HEK293 (cell line): ENCODE results near the gene SART3.

ENCODE experiments used
- CTCF ChIA-PET: fragments of 350-600 bp; formaldehyde crosslinking; extraction: SDS; loops from one replicate; lab custom pipeline; 2021; ENCODE audit warnings: antibody characterized with exemption; lab: Yijun Ruan, JAX
- POLR2A ChIA-PET: fragments of 300-600 bp; formaldehyde crosslinking; extraction: SDS; loops from one replicate; lab custom pipeline; 2020; ENCODE audit warnings: antibody characterized with exemption, inconsistent platforms; lab: Yijun Ruan, JAX
- H3K27ac ChIP-seq: fragments of 200-500 bp; sonication (Bioruptor generic); 2 replicates; pipeline ENCODE4 v1.5.1; 2014; ENCODE audit warnings: low read depth, low read length, control low read depth, inconsistent platforms; ENCODE audit errors: extremely low read depth
- H3K36me3 ChIP-seq, 2 experiments: fragments of 200-500 bp in 1 of 2; sonication (Bioruptor generic) in 1 of 2; 1 replicate in 1 of 2; 2 replicates in 1 of 2; pipeline ENCODE4 v1.5.1; 2014 to 2017; ENCODE audit warnings: inconsistent platforms in 2 of 2, low read length in 2 of 2; ENCODE audit not compliant: control insufficient read depth in 2 of 2, insufficient read depth in 1 of 2
- H3K4me1 ChIP-seq: fragments of 200-500 bp; sonication (Bioruptor generic); 2 replicates; pipeline ENCODE4 v1.5.1; 2014; ENCODE audit warnings: mild to moderate bottlenecking, low read length, inconsistent platforms; ENCODE audit not compliant: control insufficient read depth, insufficient read depth
- H3K4me3 ChIP-seq: 2 replicates; pipeline ENCODE4 v1.5.1; 2011; ENCODE audit warnings: low read depth, mild to moderate bottlenecking, control low read depth, low read length, moderate library complexity
- H3K9me3 ChIP-seq: fragments of 200-500 bp; sonication (Bioruptor generic); 2 replicates; pipeline ENCODE4 v1.5.1; 2014; ENCODE audit warnings: low read depth, low read length, inconsistent platforms; ENCODE audit not compliant: control insufficient read depth, insufficient read depth
- AEBP2 ChIP-seq: fragments of 450-650 bp; formaldehyde crosslinking; IDR thresholded peaks from 2 replicates; pipeline ENCODE4 v1.5.1; 2016; ENCODE audit warnings: missing biosample characterization, missing genetic modification characterization, borderline replicate concordance
- GLI4 ChIP-seq: fragments of 450-650 bp; formaldehyde crosslinking; IDR thresholded peaks from 2 replicates; pipeline ENCODE4 v1.5.1; 2016; ENCODE audit warnings: missing biosample characterization, missing genetic modification characterization
- HOXC10 ChIP-seq: sonication (generic); formaldehyde crosslinking; IDR thresholded peaks from 2 replicates; pipeline ENCODE4 v1.8.1; 2023; ENCODE audit warnings: mild to moderate bottlenecking, missing genetic modification reagents
- SALL2 ChIP-seq: fragments of 450-650 bp; formaldehyde crosslinking; IDR thresholded peaks from 2 replicates; pipeline ENCODE4 v1.5.0; 2017; ENCODE audit warnings: missing biosample characterization, mild to moderate bottlenecking, missing genetic modification characterization, borderline replicate concordance
- SCRT2 ChIP-seq: fragments of 450-650 bp; formaldehyde crosslinking; IDR thresholded peaks from 2 replicates; pipeline ENCODE4 v1.5.1; 2016; ENCODE audit warnings: missing biosample characterization, missing genetic modification characterization
- ZBTB10 ChIP-seq: fragments of 450-650 bp; formaldehyde crosslinking; IDR thresholded peaks from 2 replicates; pipeline ENCODE4 v1.5.1; 2016; ENCODE audit warnings: missing biosample characterization, missing genetic modification characterization
- ZFP3 ChIP-seq: fragments of 450-650 bp; formaldehyde crosslinking; IDR thresholded peaks from 2 replicates; pipeline ENCODE4 v1.5.1; 2016; ENCODE audit warnings: low read depth, missing biosample characterization, missing genetic modification characterization
- ZFP69B ChIP-seq: fragments of 450-650 bp; formaldehyde crosslinking; IDR thresholded peaks from 2 replicates; pipeline ENCODE4 v1.5.1; 2016; ENCODE audit warnings: missing biosample characterization, missing genetic modification characterization
- ZNF10 ChIP-seq: fragments of 450-650 bp; formaldehyde crosslinking; IDR thresholded peaks from 2 replicates; pipeline ENCODE4 v1.5.1; 2017; ENCODE audit warnings: missing biosample characterization, missing genetic modification characterization
- ZNF121 ChIP-seq: fragments of 450-650 bp; formaldehyde crosslinking; IDR thresholded peaks from 2 replicates; pipeline ENCODE4 v1.5.1; 2016; ENCODE audit warnings: missing biosample characterization, missing genetic modification characterization
- ZNF174 ChIP-seq: fragments of 450-650 bp; formaldehyde crosslinking; IDR thresholded peaks from 2 replicates; pipeline ENCODE4 v1.5.0; 2017; ENCODE audit warnings: missing biosample characterization, mild to moderate bottlenecking, missing genetic modification characterization
- ZNF19 ChIP-seq: fragments of 450-650 bp; formaldehyde crosslinking; IDR thresholded peaks from 2 replicates; pipeline ENCODE4; 2016; ENCODE audit warnings: missing biosample characterization, missing genetic modification characterization, low read depth
- ZNF2 ChIP-seq: fragments of 450-650 bp; formaldehyde crosslinking; IDR thresholded peaks from 2 replicates; pipeline ENCODE4 v1.5.1; 2016; ENCODE audit warnings: missing biosample characterization, missing genetic modification characterization
- ZNF26 ChIP-seq: fragments of 450-650 bp; formaldehyde crosslinking; IDR thresholded peaks from 2 replicates; pipeline ENCODE4 v1.5.1; 2016; ENCODE audit warnings: missing biosample characterization, missing genetic modification characterization
- ZNF266 ChIP-seq: fragments of 450-650 bp; formaldehyde crosslinking; IDR thresholded peaks from 2 replicates; pipeline ENCODE4 v1.5.1; 2016; ENCODE audit warnings: missing biosample characterization, missing genetic modification characterization, low read depth
- ZNF311 ChIP-seq: fragments of 450-650 bp; formaldehyde crosslinking; IDR thresholded peaks from 2 replicates; pipeline ENCODE4 v1.5.1; 2017; ENCODE audit warnings: missing biosample characterization, missing genetic modification characterization, borderline replicate concordance
- ZNF335 ChIP-seq: fragments of 450-650 bp; formaldehyde crosslinking; conservative IDR thresholded peaks from 2 replicates; pipeline ENCODE4 v1.5.1; 2016; ENCODE audit warnings: missing biosample characterization, missing genetic modification characterization
- ZNF394 ChIP-seq: fragments of 450-650 bp; formaldehyde crosslinking; IDR thresholded peaks from 2 replicates; pipeline ENCODE4 v1.5.1; 2016; ENCODE audit warnings: missing biosample characterization, missing genetic modification characterization, mild to moderate bottlenecking, moderate library complexity, borderline replicate concordance
- ZNF514 ChIP-seq: fragments of 450-650 bp; formaldehyde crosslinking; IDR thresholded peaks from 2 replicates; pipeline ENCODE4 v1.5.1; 2016; ENCODE audit warnings: missing biosample characterization, missing genetic modification characterization
- ZNF558 ChIP-seq: fragments of 450-650 bp; formaldehyde crosslinking; IDR thresholded peaks from 2 replicates; pipeline ENCODE4 v1.5.1; 2016; ENCODE audit warnings: missing biosample characterization, missing genetic modification characterization
- ZNF580 ChIP-seq: fragments of 450-650 bp; formaldehyde crosslinking; IDR thresholded peaks from 2 replicates; pipeline ENCODE4 v1.5.1; 2016; ENCODE audit warnings: missing biosample characterization, missing genetic modification characterization
- ZNF585B ChIP-seq: fragments of 450-650 bp; formaldehyde crosslinking; IDR thresholded peaks from 2 replicates; pipeline ENCODE4 v1.5.1; 2016; ENCODE audit warnings: missing biosample characterization, missing genetic modification characterization
- ZNF776 ChIP-seq: fragments of 450-650 bp; formaldehyde crosslinking; IDR thresholded peaks from 2 replicates; pipeline ENCODE4 v1.5.0; 2017; ENCODE audit warnings: missing biosample characterization, missing genetic modification characterization, borderline replicate concordance
- ZSCAN4 ChIP-seq: fragments of 450-650 bp; formaldehyde crosslinking; IDR thresholded peaks from 2 replicates; pipeline ENCODE4 v1.5.1; 2017; ENCODE audit warnings: missing biosample characterization, missing genetic modification characterization
- ZXDB ChIP-seq: fragments of 450-650 bp; formaldehyde crosslinking; IDR thresholded peaks from 2 replicates; pipeline ENCODE4 v1.5.1; 2016; ENCODE audit warnings: missing biosample characterization, missing genetic modification characterization

Gene SART3

GRCh38 chr12:108514973-108515814 is 45.8 kb downstream of the SART3 start, which contains the start of gene FICD (continued):
- TF ChIP-seq ZNF394 (tag by site-specific recombination) (no peak), ZNF266 (tag by site-specific recombination) (no peak), ZNF558 (tag by site-specific recombination) (no peak), SALL2 (tag by site-specific recombination) (no peak), ZNF311 (tag by site-specific recombination) (no peak), ZNF19 (tag by site-specific recombination) (no peak), ZNF26 (tag by site-specific recombination) (no peak), ZFP3 (no peak), ZSCAN4 (tag by site-specific recombination) (no peak), AEBP2 (tag by site-specific recombination) (no peak)

- Histone ChIP-seq H3K36me3 (peaks cover 0 to 29% of the 10 kb centered on the region in 2 experiments; a peak in 1 of 3 replicates), H3K4me1 (no peaks in the 10 kb centered on the region), H3K4me3 (peak overlapping the region; percentile 35), H3K27ac (no peak overlapping the region), H3K9me3 (no peaks in the 10 kb centered on the region)
- ChIA-PET CTCF (interaction anchor here (0.7 kb wide), 1 partner anchor 72 kb away, joined by 3 read pairs; no protein-coding TSS in a partner anchor), POLR2A (interaction anchor here (0.6 to 2.0 kb wide), 4 partner anchors 17 to 59 kb away, joined by 3 to 6 read pairs (median 4); partner anchors contain the start of gene ISCU)
- TF ChIP-seq ZNF514 (tag by site-specific recombination) (no peak), ZNF2 (peak; percentile 80), GLI4 (tag by site-specific recombination) (peak; percentile 12; the same call in 1 of the 2 replicates), ZNF121 (tag by site-specific recombination) (peak; percentile 38; the same call in 1 of the 2 replicates), ZXDB (tag by site-specific recombination) (peak; percentile 30; the same call in 1 of the 2 replicates), ZNF585B (tag by site-specific recombination) (peak; percentile 32; the same call in 1 of the 2 replicates), ZFP69B (tag by site-specific recombination) (peak; percentile 42; the same call in 1 of the 2 replicates), ZNF10 (peak; percentile 92), ZNF335 (tag by site-specific recombination) (0 out of 2 replicates have a peak, but pooled peaks have one; percentile 33), ZNF174 (tag by site-specific recombination) (no peak), ZNF580 (tag by site-specific recombination) (0 out of 2 replicates have a peak, but pooled peaks have one; percentile 21), ZBTB10 (tag by site-specific recombination) (peak; percentile 54), ZNF776 (tag by site-specific recombination) (no peak), SCRT2 (peak; percentile 21; the same call in 1 of the 2 replicates), HOXC10 (CRISPR knock-in tag) (no peak)
Measured at GRCh38 chr12:108514468-108514972, 46.5 kb downstream of the SART3 start.
